HCT116 (cell line): ENCODE measurements around the gene PPM1J. TPM values are rescaled to one million over a fixed set of nuclear protein-coding genes. Genes with fewer than 3 reads are reported as not detected.

ENCODE experiments used
- ATAC-seq: fragments of 200-7000 bp; cut with Tn5 transposase; 2 replicates; pipeline ENCODE4 v1.9.1; 2020; ENCODE audit warnings: mild to moderate bottlenecking, moderate library complexity
- BruUV-seq: library from RNA; stranded (reverse); fragments of 400-500 nt; replicated peaks from 2 replicates; lab custom pipeline; 2021; lab: Mats Ljungman, UMichigan
- CTCF ChIA-PET: fragments of 300-600 bp; sonication (Branson Sonifier 250); formaldehyde crosslinking; loops from one replicate; lab custom pipeline; 2021; ENCODE audit warnings: antibody characterized with exemption; lab: Charles Lee
- POLR2A ChIA-PET: fragments of 300-600, 350-600 bp; sonication (Branson Sonifier 250); formaldehyde crosslinking; loops from one replicate; lab custom pipeline; 2021; ENCODE audit warnings: antibody characterized with exemption; lab: Charles Lee
- RAD21 ChIA-PET, 2 experiments: fragments of 300-600 bp; sonication (Branson Sonifier 250); formaldehyde crosslinking; loops; one replicate each; lab custom pipeline; 2023; ENCODE audit warnings: low total read pairs in 2 of 2; ENCODE audit not compliant: uncharacterized antibody in 2 of 2, unreplicated experiment in 2 of 2, low non-redundant PET in 1 of 2; lab: Charles Lee
- DNase-seq: peaks from one replicate; pipeline ENCODE4 v3.0.0-alpha.2; 2010; ENCODE audit warnings: low read depth, low spot score
- H2AFZ ChIP-seq: fragments of 200-600 bp; shearing (Covaris generic), sonication (generic); 2 replicates; pipeline ENCODE4 v1.6.1; 2017; ENCODE audit warnings: low read depth, mixed run types, mixed read lengths, antibody characterized with exemption, low read length; ENCODE audit not compliant: poor library complexity, severe bottlenecking
- H3K27ac ChIP-seq: 2 replicates; pipeline ENCODE4 v1.5.1; 2012; ENCODE audit warnings: low read depth, low read length
- H3K27me3 ChIP-seq: fragments of 200-600 bp; sonication (generic); 2 replicates; pipeline ENCODE4 v1.6.1; 2016; ENCODE audit warnings: mixed run types, low read length, mixed read lengths; ENCODE audit not compliant: insufficient read depth
- H3K36me3 ChIP-seq, 2 experiments: fragments of 200-500 bp in 1 of 2; fragments of 200-600 bp in 1 of 2; sonication (Bioruptor generic) in 1 of 2; sonication (generic) in 1 of 2; 2 replicates each; pipeline versions ENCODE4 v1.5.1 to v1.6.1; 2014 to 2016; ENCODE audit warnings: low read length in 2 of 2, inconsistent platforms in 1 of 2, mixed read lengths in 1 of 2, mixed run types in 1 of 2; ENCODE audit not compliant: insufficient read depth in 2 of 2, control insufficient read depth in 1 of 2
- H3K4me1 ChIP-seq, 2 experiments: fragments of 200-600 bp in 1 of 2; sonication (generic) in 1 of 2; 2 replicates each; pipeline versions ENCODE4 v1.5.1 to v1.6.1; 2012 to 2017; ENCODE audit warnings: low read length in 2 of 2, inconsistent platforms in 1 of 2, mild to moderate bottlenecking in 1 of 2, mixed read lengths in 1 of 2, mixed run types in 1 of 2, moderate library complexity in 1 of 2; ENCODE audit not compliant: insufficient read depth in 2 of 2, control insufficient read depth in 1 of 2
- H3K4me2 ChIP-seq: fragments of 200-600 bp; sonication (generic); 2 replicates; pipeline ENCODE4 v1.6.1; 2017; ENCODE audit warnings: mixed run types, low read length, mixed read lengths
- H3K4me3 ChIP-seq, 2 experiments: fragments of 200-600 bp in 1 of 2; sonication (generic) in 1 of 2; replicated peaks in 1 of 2; 2 replicates each; pipeline ENCODE4 v1.5.1; 2011 to 2016; ENCODE audit warnings: low read length in 2 of 2, control low read depth in 1 of 2, low read depth in 1 of 2, mild to moderate bottlenecking in 1 of 2, mixed read lengths in 1 of 2, mixed run types in 1 of 2
- H3K79me2 ChIP-seq: fragments of 200-600 bp; sonication (generic); 2 replicates; pipeline ENCODE4 v1.6.1; 2017; ENCODE audit warnings: mild to moderate bottlenecking, mixed run types, low read length, moderate library complexity, mixed read lengths; ENCODE audit not compliant: insufficient read depth
- H3K9ac ChIP-seq: fragments of 200-600 bp; sonication (generic); 2 replicates; pipeline ENCODE4 v1.6.1; 2016; ENCODE audit warnings: low read length, mixed read lengths
- H3K9me2 ChIP-seq: fragments of 200-600 bp; sonication (generic), shearing (Covaris generic); 2 replicates; pipeline ENCODE4 v1.6.1; 2017; ENCODE audit warnings: mixed run types, mild to moderate bottlenecking, moderate library complexity; ENCODE audit not compliant: insufficient read depth
- H3K9me3 ChIP-seq, 2 experiments: fragments of 200-500 bp in 1 of 2; fragments of 200-600 bp in 1 of 2; sonication (Bioruptor generic) in 1 of 2; sonication (generic) in 1 of 2; 2 replicates each; pipeline ENCODE4 v1.6.1; 2014 to 2017; ENCODE audit warnings: low read length in 2 of 2, mixed read lengths in 2 of 2, inconsistent platforms in 1 of 2, low read depth in 1 of 2, mild to moderate bottlenecking in 1 of 2, mixed run types in 1 of 2, moderate library complexity in 1 of 2; ENCODE audit not compliant: control insufficient read depth in 1 of 2, insufficient read depth in 1 of 2
- H4K20me1 ChIP-seq: fragments of 200-600 bp; sonication (generic), shearing (Covaris generic); 2 replicates; pipeline ENCODE4 v1.6.1; 2017; ENCODE audit warnings: mixed run types, mild to moderate bottlenecking, moderate library complexity; ENCODE audit not compliant: insufficient read depth
- CBX3 ChIP-seq: IDR thresholded peaks from 2 replicates; pipeline ENCODE4 v1.6.1; 2012; ENCODE audit warnings: low read depth
- CTCF ChIP-seq, 3 experiments: fragments of 200-600 bp in 1 of 3; sonication (generic) in 1 of 3; IDR thresholded peaks in 2 of 3; conservative IDR thresholded peaks in 1 of 3; 2 replicates each; pipeline ENCODE4 v1.5.1; 2012 to 2017; ENCODE audit warnings: low read depth in 2 of 3, low read length in 2 of 3, antibody characterized with exemption in 1 of 3, borderline replicate concordance in 1 of 3, control low read depth in 1 of 3, mild to moderate bottlenecking in 1 of 3, mixed read lengths in 1 of 3, mixed run types in 1 of 3, moderate library complexity in 1 of 3; ENCODE audit not compliant: insufficient read depth in 1 of 3
- EGR1 ChIP-seq: IDR thresholded peaks from 2 replicates; pipeline ENCODE4 v1.6.1; 2012; ENCODE audit warnings: low read depth
- EZH2 ChIP-seq: fragments of 200-600 bp; sonication (generic); IDR thresholded peaks from 2 replicates; pipeline ENCODE4 v1.6.1; 2017; ENCODE audit warnings: antibody characterized with exemption, mixed run types
- EZH2phosphoT487 ChIP-seq: fragments of 200-600 bp; IDR thresholded peaks from 2 replicates; pipeline ENCODE4 v1.6.1; 2018; ENCODE audit warnings: antibody characterized with exemption, borderline replicate concordance
- POLR2AphosphoS5 ChIP-seq: IDR thresholded peaks from 2 replicates; pipeline ENCODE4 v1.6.1; 2011; ENCODE audit warnings: mild to moderate bottlenecking, low read depth, low read length, moderate library complexity
- SIN3A ChIP-seq: IDR thresholded peaks from 2 replicates; pipeline ENCODE4 v1.6.1; 2012; ENCODE audit warnings: low read depth
- TCF7L2 ChIP-seq: IDR thresholded peaks from 2 replicates; pipeline ENCODE4 v1.7.0; 2011; ENCODE audit warnings: borderline replicate concordance, inconsistent platforms; ENCODE audit not compliant: insufficient read depth, insufficient read length; ENCODE audit errors: extremely low read depth
- ZNF274 ChIP-seq: fragments of 200-500 bp; sonication (Bioruptor generic); IDR thresholded peaks from 2 replicates; pipeline ENCODE4 v1.6.1; 2014; ENCODE audit warnings: mild to moderate bottlenecking, low read depth, low read length, inconsistent platforms
- intact Hi-C: fragments of 100-400 bp; cut with micrococcal nuclease; formaldehyde crosslinking; loops from 2 replicates; pipeline ENCODE4 v1.10.0; 2022
- total RNA-seq: library from RNA; stranded (reverse); gene quantifications from one replicate; pipeline ENCODE4 v1.2.1, GENCODE V29; 2021; ENCODE audit not compliant: unreplicated experiment
- TF ChIP-seq, protein P1 (sequence below): IDR thresholded peaks from 2 replicates; pipeline ENCODE4 v1.6.1; 2012

The PPM1J gene
- total RNA-seq, 1 experiment from 2014 or later: 7.5 TPM

GRCh38 chr1:112714313-112715263 is 544 bp downstream of the PPM1J start:
- POLR2A ChIA-PET: interaction anchor here (0.9 to 3.5 kb wide), 6 partner anchors 10 to 358 kb away, joined by 3 to 16 read pairs (median 6); partner anchors contain the start of genes LRIG2 and SLC16A1
- peak overlapping the region; percentile 58 to 75 for H3K4me3 ChIP-seq
- RAD21 ChIA-PET: interaction anchor here (0.7 to 3.3 kb wide), 6 partner anchors 90 to 345 kb away, joined by 3 to 16 read pairs (median 4); no protein-coding TSS in a partner anchor
- CTCF ChIA-PET: interaction anchor here (0.6 to 4.3 kb wide), 13 partner anchors 10 to 1352 kb away, joined by 3 to 114 read pairs (median 8); partner anchors contain the start of gene LRIG2
- peak; percentile 28 for ATAC-seq
- H3K9me3 ChIP-seq: no peaks in the 10 kb centered on the region
- no peaks in the 10 kb centered on the region for H4K20me1 ChIP-seq
- H2AFZ ChIP-seq: no peak overlapping the region
- peaks cover 18 to 39% of the 10 kb centered on the region in 2 experiments for H3K4me1 ChIP-seq
- H3K27ac ChIP-seq: peak overlapping the region; percentile 34; the same call in 1 of the 2 replicates
- H3K27me3 ChIP-seq: no peaks in the 10 kb centered on the region
- H3K9ac ChIP-seq: peak overlapping the region; percentile 72
- peak overlapping the region; percentile 99 for H3K4me2 ChIP-seq
- DNase-seq: no peak
- TF ChIP-seq SIN3A (no peak), TCF7L2 (no peak), EGR1 (peak; percentile 43; the same call in 1 of the 2 replicates), EZH2 (no peak), CBX3 (no peak), EZH2phosphoT487 (no peak), POLR2AphosphoS5 (peak; percentile 50; the same call in 1 of the 2 replicates), ZNF274 (no peak), CTCF (IDR thresholded peaks at IDR 0.05 in 2 of 3, conservative IDR thresholded peaks at IDR 0.05 in 1 of 3; ENCODE audit: borderline replicate concordance in 1 of 3, insufficient read depth in 1 of 3, low read depth in 2 of 3, low read length in 2 of 3) (0 out of 6 replicates have a peak, but pooled peaks of 1 of the 3 experiments have one; percentile 4)
- TF ChIP-seq, protein P1, sequence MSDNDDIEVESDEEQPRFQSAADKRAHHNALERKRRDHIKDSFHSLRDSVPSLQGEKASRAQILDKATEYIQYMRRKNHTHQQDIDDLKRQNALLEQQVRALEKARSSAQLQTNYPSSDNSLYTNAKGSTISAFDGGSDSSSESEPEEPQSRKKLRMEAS: peak; percentile 48; the same call in 1 of the 2 replicates
- TF ChIP-seq, all 23 proteins: peak for 4
- TSS peak; percentile 40 for BruUV-seq
- no peaks in the 10 kb centered on the region for H3K79me2 ChIP-seq
- H3K9me2 ChIP-seq: no peaks in the 10 kb centered on the region
- H3K36me3 ChIP-seq: no peaks in the 10 kb centered on the region
- intact Hi-C loops: loop anchor here (5.0 kb wide), 2 partner anchors 168 to 243 kb away; partner anchors contain the start of gene SLC16A1
